ENCODE results near the gene NINJ1.
"Not testable (repeated sequence)": the region's sequence is repeated elsewhere in the genome, so short reads cannot be mapped to it uniquely, and the experiment has no call there.

The NINJ1 gene

DNA sequence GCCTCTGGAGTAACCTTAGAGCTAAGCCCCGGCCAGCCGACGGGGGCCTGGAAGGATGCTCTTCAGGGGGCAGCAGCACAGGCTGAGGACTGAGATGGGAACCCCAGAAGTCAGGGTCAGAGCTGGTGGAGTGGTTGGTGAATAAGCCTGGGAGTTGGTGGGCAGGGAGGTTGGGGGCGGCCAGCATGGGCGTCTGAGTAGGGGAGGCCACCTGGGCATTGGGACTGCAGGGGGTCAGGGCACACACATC is 14.4 kb downstream of the NINJ1 start:
- DNase-seq (ENCODE audit: low read depth, low spot score): no peak

GRCh38 chr9:93118863-93119702 is 15.0 kb downstream of the NINJ1 start:
- no peak for DNase-seq (ENCODE audit: low read depth, low spot score)

- no peak for DNase-seq (ENCODE audit: low read depth, low spot score)
Measured at GRCh38 chr9:93117924-93118862, 15.9 kb downstream of the NINJ1 start.

GRCh38 chr9:93117521-93117920 is 16.5 kb downstream of the NINJ1 start:
- DNase-seq (ENCODE audit: low read depth, low spot score): not testable (repeated sequence)

DNA sequence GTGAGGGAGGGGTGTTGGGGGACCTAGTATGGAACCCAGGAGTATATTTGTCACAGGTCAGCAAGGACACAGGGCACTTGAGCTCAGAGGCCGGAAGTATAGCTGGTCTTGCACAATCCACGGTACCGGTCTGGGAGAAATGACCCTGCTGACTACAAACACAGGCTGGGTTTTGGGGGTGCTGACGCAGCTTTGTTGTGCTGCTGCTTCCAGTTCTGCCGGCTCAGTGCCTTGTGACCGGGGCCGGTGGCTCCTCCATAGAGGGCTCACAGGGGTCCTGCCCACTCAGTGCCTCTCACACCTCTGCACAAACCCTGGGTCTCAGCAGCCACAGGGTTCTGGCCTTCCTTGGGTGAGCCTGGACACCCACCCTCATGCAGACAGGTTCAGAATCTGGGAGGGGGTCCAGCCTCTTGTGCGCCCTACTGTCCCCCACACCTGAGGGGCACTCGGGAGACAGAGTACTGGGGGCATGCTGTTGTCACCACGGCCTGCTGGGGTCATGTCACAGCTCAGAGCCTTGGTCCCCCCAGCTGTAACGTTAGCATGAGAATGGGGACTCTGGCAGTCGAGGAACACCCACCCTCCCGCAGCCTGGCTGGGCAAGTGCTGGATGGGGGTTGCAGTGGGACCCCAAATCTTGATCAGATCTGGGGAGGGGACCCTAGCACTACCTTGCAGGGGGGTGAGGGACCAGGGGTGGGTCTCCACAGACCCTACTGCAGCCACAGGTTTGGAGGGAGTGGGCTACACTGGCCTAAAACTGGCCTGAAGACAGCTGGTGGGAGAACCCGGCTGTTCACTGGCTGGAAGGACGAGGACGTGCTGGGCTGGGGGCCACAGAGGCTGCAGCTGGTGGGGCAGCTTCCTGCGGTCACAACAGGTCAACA is 17.7 kb downstream of the NINJ1 start:
- no peak for DNase-seq (ENCODE audit: low read depth, low spot score)

GRCh38 chr9:93115486-93116071 is 18.5 kb downstream of the NINJ1 start:
- DNase-seq (ENCODE audit: low read depth, low spot score): no peak

DNA sequence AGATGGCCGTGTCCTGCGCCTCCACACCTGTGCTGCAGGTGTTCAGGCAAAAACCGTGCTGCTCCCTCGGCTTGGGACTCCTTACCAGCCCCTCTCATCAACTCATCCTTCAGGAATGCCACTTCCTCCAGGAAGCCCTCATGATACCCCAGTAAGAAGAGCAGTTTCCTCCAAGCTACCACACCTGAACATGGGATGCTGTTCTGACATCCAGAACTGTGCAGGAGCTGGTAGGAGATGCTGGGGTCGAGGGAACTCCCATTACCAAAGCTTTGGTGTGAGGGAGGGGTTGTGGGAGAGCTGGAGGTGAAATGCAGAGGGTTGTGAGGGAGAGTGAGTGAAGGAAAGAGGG is 19.1 kb downstream of the NINJ1 start:
- DNase-seq (ENCODE audit: low read depth, low spot score): no peak

GRCh38 chr9:93114169-93114983 is 19.7 kb downstream of the NINJ1 start:
- DNase-seq (ENCODE audit: low read depth, low spot score): no peak

- no peak for DNase-seq (ENCODE audit: low read depth, low spot score)
Measured at GRCh38 chr9:93112864-93113389, 21.1 kb downstream of the NINJ1 start.

GRCh38 chr9:93112116-93112863 is 21.8 kb downstream of the NINJ1 start:
- DNase-seq (ENCODE audit: low read depth, low spot score): no peak

GRCh38 chr9:93111371-93112115 is 22.5 kb downstream of the NINJ1 start:
- DNase-seq (ENCODE audit: low read depth, low spot score): no peak

- DNase-seq (ENCODE audit: low read depth, low spot score): no peak
Measured at GRCh38 chr9:93111001-93111370, 23.1 kb downstream of the NINJ1 start.

DNA sequence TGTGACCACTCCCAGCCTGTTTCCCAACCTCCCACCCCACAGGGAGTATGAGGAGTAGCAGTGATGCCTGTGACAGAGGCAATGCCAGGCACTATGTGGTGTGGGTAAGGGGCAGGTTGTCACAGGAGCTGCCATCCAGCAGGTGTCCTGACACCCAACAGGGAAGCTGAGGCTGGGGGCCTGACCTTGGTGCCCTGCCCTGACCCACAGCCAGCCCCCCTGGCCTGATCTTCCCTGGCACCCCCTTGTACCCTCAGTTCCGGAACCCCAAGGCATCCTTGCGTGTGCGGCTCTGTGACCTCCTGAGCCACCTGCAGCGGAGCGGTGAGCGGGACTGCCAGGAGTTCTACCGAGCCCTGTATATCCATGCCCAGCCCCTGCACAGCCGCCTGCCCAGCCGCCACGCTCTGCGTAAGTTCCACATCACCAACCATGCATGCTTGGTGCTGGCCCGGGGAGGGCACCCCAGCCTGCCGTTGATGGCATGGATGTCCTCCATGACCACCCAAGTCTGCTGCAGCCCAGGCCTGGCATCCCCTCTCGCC is 23.7 kb downstream of the NINJ1 start:
- no peak for DNase-seq (ENCODE audit: low read depth, low spot score)

GRCh38 chr9:93108291-93109041 is 25.6 kb downstream of the NINJ1 start:
- DNase-seq (ENCODE audit: low read depth, low spot score): no peak

DNA sequence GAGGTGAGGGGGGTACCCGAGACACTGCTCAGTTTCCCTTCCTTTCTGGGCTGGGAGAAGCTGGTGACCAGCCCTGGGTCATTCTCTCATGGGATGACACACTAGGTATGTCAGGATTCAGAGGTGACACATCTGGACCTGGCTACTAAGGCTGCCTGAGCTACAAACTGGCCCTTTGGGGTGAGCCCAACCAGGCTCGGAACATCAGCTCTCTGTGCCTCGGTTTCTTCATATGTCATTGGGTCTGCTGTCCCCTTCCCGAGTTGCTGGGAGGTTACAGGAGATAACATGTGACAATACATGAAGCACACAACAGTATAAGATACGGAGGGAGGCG is 26.3 kb downstream of the NINJ1 start:
- DNase-seq (ENCODE audit: low read depth, low spot score): no peak

GRCh38 chr9:93107151-93107824 is 26.8 kb downstream of the NINJ1 start:
- DNase-seq (ENCODE audit: low read depth, low spot score): no peak

DNA sequence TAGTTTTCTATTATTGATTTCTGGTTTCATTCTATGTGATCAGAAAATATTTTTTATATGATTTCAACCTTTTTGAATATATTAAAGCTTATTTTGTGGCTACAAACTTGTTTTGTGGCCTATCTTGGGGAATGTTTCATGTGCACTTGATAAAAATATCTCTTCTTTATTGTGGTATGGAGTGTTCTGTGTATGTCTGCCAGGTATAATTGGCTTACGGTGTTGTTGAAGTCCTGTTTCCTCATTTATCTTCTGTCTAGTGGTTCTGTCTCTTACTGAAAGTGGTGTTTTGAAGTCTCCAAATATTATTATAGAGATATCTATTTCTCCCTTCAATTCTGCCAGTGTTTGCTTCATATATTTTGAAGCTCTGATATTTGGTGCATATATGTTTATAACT is 28.4 kb downstream of the NINJ1 start:
- no peak for DNase-seq (ENCODE audit: low read depth, low spot score)

DNA sequence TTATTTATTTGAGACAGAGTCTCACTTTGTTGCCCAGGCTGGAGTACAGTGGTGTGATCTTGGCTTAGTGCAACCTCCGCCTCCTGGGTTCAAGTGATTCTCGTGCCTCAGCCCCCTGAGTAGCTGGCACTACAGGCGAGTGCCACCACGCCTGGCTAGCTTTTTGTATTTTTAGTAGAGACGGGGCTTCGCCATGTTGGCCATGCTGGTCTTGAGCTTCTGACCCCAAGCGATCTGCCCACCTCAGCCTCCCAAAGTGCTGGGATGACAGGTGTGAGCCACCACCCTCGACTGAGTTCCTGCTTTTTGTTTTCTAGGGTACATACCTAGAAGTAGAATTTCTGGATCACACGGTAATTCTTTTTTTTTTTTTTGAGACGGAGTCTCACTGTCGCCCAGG is 33.0 kb downstream of the NINJ1 start:
- DNase-seq (ENCODE audit: low read depth, low spot score): not testable (repeated sequence)

All from smooth muscle cell of the brain vasculature (primary cell).